ENCODE measurements around the gene TMEM184A.

GRCh38 chr7:1584700-1585099 lies 28.7 kb upstream of the TMEM184A start:
- TF ChIP-seq CTCF (IDR thresholded peaks at IDR 0.05) (no peak), EZH2 (IDR thresholded peaks at IDR 0.05; ENCODE audit: borderline replicate concordance, insufficient read depth, low read depth, low read length, poor library complexity, severe bottlenecking) (no peak)

All from B cell (primary cell).